GM21367 (cell line): ENCODE results near the gene HPCA.

Experiments
- ATAC-seq: cut with Tn5 transposase; IDR thresholded peaks from one replicate; pipeline ENCODE4 v1.9.1; 2021; ENCODE audit not compliant: unreplicated experiment

Gene HPCA

DNA sequence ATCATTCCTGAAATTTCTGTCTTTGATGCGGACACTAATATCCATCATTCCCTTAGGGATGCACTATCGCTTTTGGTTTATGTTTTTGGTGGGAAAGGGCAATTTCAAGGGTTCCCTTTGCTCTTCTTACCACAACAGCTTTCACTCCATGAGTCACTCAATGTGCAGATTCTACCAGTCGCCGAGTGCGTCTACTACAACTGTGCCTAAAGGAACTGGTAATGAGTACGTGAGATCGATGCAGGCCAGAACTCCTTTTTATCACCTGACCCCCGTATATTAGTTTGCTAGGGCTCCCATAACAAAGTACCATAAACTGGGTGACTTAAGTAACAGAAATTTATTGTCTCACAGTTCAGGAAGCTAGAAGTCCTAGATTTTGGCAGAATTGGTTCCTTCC is 42.4 kb downstream of the HPCA start:
- no peak for ATAC-seq

DNA sequence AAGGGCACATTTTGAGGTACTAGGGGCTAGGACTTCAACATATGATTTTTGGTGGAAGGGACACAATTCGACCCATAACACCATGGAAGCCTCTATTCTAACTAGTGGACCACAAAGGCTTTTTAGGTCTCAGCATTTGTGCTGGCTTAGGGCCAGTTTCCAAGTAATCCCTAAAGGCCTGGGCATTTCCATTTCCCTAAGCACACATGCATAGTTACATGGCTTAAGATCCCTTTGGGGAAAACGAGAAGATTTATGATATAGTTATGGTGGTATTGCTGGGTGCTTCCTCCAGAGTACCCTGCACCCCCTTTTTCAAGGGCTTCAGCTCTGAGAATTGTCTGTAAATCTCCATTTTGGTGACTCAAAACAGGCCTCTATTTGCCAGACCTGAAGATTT is 43.1 kb downstream of the HPCA start:
- ATAC-seq: no peak

DNA sequence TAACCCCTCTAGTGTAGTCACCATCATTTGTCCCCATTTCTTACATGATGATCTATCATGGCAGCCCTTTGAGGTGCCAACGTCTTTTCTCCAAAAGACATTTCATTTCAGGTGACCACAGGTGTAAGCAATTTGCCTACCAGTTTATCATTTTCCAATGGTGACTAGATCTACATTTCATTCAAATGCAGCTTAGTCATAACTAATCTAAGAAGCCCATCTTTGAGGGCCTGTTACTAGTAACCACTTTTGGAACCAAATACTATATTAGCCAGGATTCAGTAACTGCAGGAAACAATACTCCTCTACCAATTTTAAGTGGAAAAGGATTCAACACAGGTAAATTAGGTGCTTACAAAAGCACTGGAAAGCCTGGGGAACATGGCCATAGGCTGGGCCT is 45.5 kb downstream of the HPCA start:
- no peak for ATAC-seq

DNA sequence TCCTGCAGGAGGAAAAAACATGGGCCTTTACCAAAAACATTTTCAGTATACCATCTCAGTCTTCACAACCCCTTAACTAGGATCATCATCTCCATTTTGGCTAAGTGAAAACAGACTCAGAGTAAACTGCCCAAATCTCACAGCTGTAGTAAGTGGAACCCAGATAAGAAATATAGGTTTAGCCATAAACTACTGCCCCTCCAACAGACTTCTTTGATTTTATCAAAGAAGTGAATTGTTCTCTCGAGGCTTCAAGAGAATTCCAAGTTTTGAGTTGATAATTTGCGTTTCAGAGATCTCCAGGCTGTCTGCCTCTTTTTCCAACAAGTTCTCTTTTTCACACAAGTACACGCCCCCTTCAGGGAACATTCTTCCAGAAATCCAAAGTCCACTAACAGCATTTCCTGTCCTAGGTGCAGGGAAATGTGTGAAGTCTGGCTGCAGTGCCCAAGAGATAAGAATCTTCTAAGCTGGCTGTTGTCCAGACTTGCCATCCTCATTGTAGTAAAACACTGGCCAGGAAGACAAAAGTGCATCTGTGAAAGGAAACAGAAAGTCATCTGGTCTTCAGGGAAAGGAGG is 47.5 kb downstream of the HPCA start:
- ATAC-seq: no peak

DNA sequence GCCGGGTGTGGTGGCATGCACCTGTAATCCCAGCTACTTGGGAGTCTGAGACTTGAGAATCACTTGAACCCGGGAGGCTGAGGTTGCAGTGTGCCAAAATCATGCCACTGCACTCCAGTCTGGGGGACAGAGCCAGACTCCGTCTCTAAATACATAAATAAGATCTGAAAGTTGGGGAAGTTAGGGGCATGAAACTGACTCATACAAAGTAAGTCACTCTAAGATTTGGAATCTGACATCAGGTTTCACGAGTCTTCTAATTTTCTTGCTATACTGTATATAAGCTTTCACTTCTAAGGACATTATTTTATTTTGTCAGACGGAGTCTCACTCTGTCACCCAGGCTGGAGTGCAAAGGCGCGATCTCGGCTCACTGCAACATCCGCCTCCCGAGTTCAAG is 48.2 kb downstream of the HPCA start:
- ATAC-seq: no peak

DNA sequence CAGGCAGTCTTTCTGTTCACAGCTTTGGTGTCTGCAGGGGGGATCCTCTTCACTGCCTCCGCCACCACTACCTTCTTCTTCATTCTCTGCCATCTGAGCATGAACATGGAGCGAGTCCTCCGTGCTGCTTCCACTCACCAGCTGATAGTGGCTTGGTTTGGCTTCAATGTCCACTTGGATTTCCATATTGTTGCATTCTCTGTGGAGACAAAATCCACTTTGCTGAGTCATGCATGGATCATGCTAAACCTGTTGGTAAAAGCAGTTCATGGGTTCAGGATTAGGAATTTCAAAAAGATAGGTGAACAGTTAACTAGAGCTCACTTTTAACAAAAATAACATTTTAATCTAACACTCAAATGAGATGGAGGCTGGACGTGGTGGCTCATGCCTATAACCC is 50.8 kb downstream of the HPCA start:
- no peak for ATAC-seq

DNA sequence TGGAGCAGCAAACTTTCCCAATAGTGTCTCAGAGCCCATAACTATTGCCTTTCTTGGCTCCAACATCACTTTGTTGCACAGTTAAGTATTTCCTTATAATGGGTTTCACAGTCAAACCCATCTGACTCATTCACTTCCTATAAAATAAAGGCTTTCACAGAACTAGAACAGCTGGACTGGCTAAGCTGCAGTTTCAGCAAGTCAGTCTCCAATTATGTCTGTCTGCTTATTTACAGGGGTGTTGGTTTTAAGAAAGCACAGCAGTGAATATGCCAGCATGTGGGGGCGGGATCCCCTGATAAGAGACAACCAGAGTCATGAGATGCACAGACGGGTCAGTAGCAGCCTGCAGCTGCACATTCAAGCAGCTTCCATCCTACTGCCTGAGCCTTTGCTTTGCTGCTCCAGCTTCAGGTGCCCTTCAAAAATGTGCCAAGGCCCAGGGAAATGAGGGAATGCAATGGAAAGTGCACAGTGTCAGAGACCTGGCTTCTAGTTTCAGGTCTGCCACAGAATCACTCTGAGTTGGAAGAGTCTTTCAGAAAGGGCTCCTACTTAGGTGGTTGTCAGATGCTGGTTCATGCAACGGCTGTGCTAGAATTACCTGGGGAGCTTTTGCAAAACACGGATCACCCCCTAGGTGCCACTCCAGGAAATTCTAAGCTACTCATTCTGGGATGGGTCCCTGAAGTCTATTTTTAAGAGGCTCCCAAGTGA is 53.5 kb downstream of the HPCA start:
- no peak for ATAC-seq

DNA sequence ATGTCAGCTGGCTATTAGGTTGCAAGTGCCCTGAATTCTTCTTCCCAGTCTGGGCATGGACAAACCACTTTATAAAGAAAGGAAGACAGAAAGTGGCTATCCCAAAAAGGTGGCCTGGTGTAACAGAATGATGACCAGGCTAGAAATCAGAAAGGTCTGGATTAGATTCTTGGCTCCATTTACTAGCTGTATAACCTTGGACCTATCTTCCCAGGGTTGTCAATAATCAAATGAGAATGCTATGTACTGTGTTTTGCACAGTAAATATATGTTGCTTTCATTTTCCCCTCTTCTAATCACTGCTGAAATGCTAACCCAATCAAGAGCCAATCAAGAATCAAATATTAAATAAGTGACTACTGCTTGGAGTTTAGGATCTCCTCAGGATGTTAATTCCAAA is 57.9 kb downstream of the HPCA start:
- no peak for ATAC-seq
